ENCODE data around the gene SPARCL1.

Gene SPARCL1

DNA sequence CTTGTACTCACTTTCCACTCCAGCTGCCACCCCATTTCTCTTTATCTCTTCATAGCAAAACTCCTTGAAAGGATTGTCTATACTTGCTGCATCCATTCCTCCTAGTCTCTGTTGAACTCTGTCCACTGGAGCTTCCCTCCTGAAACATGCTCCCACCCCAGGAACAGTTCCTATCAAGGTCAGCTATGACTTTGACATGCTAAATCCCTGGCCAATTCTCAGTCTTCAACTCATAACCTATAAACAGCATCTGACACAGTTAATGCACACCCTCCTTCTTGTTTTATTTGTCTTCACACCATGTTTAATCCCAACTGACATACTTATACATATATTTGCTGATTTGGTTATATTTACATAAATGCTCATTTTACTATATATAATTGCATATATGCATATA is 47.8 kb downstream of the SPARCL1 start:
- no peak overlapping the region for H3K4me3 ChIP-seq (replicated peaks in 1 of 2; ENCODE audit: low read depth in 2 of 2, low read length in 2 of 2)
- no peak for DNase-seq (ENCODE audit: low read depth in 2 of 2)
- TF ChIP-seq, protein P1, sequence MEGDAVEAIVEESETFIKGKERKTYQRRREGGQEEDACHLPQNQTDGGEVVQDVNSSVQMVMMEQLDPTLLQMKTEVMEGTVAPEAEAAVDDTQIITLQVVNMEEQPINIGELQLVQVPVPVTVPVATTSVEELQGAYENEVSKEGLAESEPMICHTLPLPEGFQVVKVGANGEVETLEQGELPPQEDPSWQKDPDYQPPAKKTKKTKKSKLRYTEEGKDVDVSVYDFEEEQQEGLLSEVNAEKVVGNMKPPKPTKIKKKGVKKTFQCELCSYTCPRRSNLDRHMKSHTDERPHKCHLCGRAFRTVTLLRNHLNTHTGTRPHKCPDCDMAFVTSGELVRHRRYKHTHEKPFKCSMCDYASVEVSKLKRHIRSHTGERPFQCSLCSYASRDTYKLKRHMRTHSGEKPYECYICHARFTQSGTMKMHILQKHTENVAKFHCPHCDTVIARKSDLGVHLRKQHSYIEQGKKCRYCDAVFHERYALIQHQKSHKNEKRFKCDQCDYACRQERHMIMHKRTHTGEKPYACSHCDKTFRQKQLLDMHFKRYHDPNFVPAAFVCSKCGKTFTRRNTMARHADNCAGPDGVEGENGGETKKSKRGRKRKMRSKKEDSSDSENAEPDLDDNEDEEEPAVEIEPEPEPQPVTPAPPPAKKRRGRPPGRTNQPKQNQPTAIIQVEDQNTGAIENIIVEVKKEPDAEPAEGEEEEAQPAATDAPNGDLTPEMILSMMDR (IDR thresholded peaks at IDR 0.05; ENCODE audit: low read depth, low read length): no peak

DNA sequence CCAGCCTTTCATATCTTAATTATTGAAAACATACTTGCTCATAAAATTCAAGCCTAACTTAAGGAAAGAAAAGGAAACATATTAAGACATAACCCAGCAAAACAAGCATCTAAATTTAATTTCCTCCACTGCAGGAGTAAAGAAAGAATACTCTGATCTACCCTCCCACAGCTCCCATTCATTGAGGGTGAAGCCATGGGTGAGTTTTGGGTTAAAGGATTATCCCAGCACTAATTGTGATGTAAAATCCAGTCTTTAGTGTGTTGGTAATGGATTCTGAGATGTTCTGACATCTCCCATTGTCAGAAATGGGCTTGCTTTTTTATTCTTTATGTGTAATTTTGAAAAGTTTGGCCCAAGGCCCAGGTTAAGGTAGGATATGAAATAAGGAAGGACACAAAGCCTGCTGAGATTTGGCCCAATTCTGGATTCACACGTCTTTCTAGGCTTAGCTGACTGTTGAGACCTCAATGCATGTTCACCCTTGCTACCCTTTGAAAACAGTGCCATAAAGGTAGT is 50.4 kb downstream of the SPARCL1 start:
- TF ChIP-seq, protein P1 (IDR thresholded peaks at IDR 0.05; ENCODE audit: low read depth, low read length): no peak
- H3K4me3 ChIP-seq (replicated peaks in 1 of 2; ENCODE audit: low read depth in 2 of 2, low read length in 2 of 2): no peak overlapping the region
- no peak for DNase-seq (ENCODE audit: low read depth in 2 of 2)

DNA sequence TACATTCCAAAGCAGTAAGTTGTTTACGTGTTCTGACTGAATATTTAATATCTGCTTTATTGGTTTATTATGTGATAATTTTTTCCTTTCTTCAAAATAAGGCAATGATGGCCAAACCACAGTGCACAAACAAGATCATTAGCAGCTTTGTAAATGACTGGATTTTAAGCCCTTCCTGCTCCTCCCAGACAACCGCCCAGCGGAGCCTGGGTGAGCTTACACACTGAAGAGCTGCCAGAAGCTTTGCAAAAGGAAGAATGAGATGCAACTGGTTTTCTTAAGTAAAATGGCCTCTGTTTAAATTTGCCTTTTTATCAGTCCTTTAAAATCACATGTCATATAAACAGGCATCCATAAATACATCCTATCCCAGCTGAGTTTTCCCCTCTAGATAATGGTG is 52.2 kb downstream of the SPARCL1 start:
- no peak overlapping the region for H3K4me3 ChIP-seq (replicated peaks in 1 of 2; ENCODE audit: low read depth in 2 of 2, low read length in 2 of 2)
- TF ChIP-seq, protein P1 (IDR thresholded peaks at IDR 0.05; ENCODE audit: low read depth, low read length): no peak
- no peak for DNase-seq (ENCODE audit: low read depth in 2 of 2)

DNA sequence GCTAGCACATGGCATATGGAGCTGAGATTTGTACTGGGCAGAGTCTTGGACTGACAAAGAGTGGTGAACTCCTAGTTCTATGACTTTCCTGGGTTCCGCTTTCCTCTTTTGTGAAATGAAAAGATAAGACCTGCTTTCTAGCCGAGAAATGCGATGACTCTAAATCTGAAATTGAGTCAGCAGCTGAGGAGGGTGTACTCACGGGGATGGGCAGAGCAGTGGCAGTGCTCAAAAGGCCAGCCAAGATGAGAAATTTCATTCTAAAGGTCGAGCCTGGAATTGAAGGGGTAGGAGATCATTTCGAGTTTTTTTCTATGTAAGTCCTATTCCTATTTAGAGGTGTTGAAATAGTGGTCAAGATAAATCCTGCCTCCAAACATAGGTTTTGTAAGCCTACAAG is 59.8 kb downstream of the SPARCL1 start:
- peak; percentile 24 to 82 for DNase-seq (ENCODE audit: low read depth in 2 of 2)
- no peak overlapping the region for H3K4me3 ChIP-seq (replicated peaks in 1 of 2; ENCODE audit: low read depth in 2 of 2, low read length in 2 of 2)
- TF ChIP-seq, protein P1 (IDR thresholded peaks at IDR 0.05; ENCODE audit: low read depth, low read length): no peak

DNA sequence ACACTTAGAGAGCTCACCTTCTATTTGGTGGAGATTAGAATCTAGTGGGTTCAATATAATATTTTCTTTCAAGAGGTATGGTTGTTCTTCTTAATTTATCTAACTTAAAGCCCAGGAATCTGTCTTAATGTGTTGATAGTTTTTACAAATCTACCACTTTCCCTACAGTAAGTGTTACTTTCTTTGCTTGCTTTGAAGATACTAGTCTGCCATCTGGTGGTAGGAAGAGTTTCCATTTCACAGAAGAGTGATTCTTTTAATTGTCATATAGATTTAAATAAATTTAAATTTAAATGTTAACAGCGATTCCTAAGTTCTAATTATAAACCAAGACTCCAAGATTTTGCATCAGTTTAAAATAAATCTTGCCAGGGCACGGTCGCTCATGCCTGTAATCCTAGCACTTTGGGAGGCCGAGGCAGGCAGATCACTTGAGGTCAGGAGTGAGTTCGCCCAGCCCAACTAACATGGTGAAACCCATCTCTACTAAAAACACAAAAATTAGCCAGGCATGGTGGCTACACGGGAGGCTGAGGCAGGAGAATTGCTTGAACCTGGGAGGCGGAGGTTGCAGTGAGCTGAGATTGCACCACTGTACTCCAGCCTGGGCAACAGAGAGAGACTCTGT is 63.3 kb downstream of the SPARCL1 start:
- DNase-seq (ENCODE audit: low read depth in 2 of 2): peak; percentile 77 to 80
- TF ChIP-seq, protein P1 (IDR thresholded peaks at IDR 0.05; ENCODE audit: low read depth, low read length): peak; percentile 57
- no peak overlapping the region for H3K4me3 ChIP-seq (replicated peaks in 1 of 2; ENCODE audit: low read depth in 2 of 2, low read length in 2 of 2)

DNA sequence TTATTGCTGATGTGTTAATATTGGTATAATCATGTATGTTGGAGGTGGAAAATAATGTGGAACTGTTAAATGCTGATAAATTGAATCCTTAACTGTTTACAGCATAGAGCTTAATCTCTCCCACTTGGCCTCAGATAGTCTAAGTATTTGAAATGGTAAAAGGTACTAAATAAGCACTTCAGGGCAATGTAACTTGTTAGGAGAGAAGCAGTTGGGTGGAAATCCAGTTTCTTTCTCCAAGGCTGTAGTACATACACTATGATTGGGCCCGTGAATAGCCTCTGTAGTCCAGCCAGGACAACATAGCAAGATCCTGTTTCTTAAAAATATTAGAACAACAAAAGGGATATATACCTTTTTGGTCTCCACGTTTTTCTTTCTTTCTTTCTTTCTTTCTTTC is 67.1 kb downstream of the SPARCL1 start:
- H3K4me3 ChIP-seq (replicated peaks in 1 of 2; ENCODE audit: low read depth in 2 of 2, low read length in 2 of 2): no peak overlapping the region
- DNase-seq (ENCODE audit: low read depth in 2 of 2): no peak
- TF ChIP-seq, protein P1 (IDR thresholded peaks at IDR 0.05; ENCODE audit: low read depth, low read length): no peak

DNA sequence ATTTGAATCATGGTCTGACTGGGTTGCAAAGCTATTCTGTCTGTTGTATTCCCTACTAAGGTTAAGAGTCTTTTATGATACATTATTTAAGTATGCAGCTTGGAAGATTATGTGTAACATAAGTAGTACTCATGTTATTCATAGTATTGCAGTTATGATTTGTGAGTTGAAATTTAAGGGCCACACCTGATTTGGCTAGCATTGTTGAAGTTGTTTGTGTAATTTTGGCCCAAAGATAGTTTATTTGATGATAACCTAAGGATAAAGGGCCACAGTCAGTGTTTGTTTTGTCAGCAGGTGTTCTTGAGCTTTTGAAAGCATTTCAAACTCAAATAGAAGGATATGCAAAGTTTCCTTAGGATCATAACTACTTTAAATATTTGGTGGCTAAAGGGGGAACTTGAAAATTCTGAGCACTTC is 67.9 kb downstream of the SPARCL1 start:
- H3K4me3 ChIP-seq (replicated peaks in 1 of 2; ENCODE audit: low read depth in 2 of 2, low read length in 2 of 2): no peak overlapping the region
- TF ChIP-seq, protein P1 (IDR thresholded peaks at IDR 0.05; ENCODE audit: low read depth, low read length): no peak
- peak in 1 of 2 donors; percentile 66 for DNase-seq (ENCODE audit: low read depth in 2 of 2)
